Chondrocyte (in vitro differentiated cells): Measurements from ENCODE around the gene TRAF2. TPM values are rescaled to one million over a fixed set of nuclear protein-coding genes. Genes with fewer than 3 reads are reported as not detected.
A peak's percentile ranks its signal among the peaks of the same experiment; 100 is the strongest.

Experiments
- DNase-seq: peaks from one replicate; pipeline ENCODE4 v3.0.0; 2021; ENCODE audit warnings: mixed read lengths, low spot score
- H3K27ac Mint-ChIP-seq: one replicate; pipeline ENCODE4 v1.8.0; 2021; ENCODE audit warnings: mild to moderate bottlenecking, moderate library complexity, mixed read lengths; ENCODE audit not compliant: unreplicated experiment
- H3K27me3 Mint-ChIP-seq: 2 replicates; pipeline ENCODE4 v1.8.0; 2021; ENCODE audit warnings: low read depth, mixed read lengths
- H3K36me3 Mint-ChIP-seq: 2 replicates; pipeline ENCODE4 v1.8.0; 2021; ENCODE audit warnings: low read depth, mixed read lengths
- H3K4me1 Mint-ChIP-seq: 2 replicates; pipeline ENCODE4 v1.8.0; 2021; ENCODE audit warnings: low read depth, mild to moderate bottlenecking, mixed read lengths
- H3K4me3 Mint-ChIP-seq: one replicate; pipeline ENCODE4 v1.8.0; 2021; ENCODE audit warnings: mild to moderate bottlenecking, moderate library complexity, mixed read lengths; ENCODE audit not compliant: unreplicated experiment
- H3K9me3 Mint-ChIP-seq: 2 replicates; pipeline ENCODE4 v1.8.0; 2021; ENCODE audit warnings: low read depth, mixed read lengths
- total RNA-seq: library from RNA; stranded (reverse); gene quantifications from 3 replicates; pipeline ENCODE4 v1.2.1, GENCODE V29; 2021
- TF ChIP-seq, protein P1 (sequence below): fragments of 200-600 bp; sonication (generic); IDR thresholded peaks from 2 replicates; pipeline ENCODE4 v1.5.0; 2021; ENCODE audit warnings: antibody characterized with exemption, mild to moderate bottlenecking, moderate library complexity

The TRAF2 gene
- total RNA-seq, 1 donor from 2014 or later: 10.4 TPM

DNA sequence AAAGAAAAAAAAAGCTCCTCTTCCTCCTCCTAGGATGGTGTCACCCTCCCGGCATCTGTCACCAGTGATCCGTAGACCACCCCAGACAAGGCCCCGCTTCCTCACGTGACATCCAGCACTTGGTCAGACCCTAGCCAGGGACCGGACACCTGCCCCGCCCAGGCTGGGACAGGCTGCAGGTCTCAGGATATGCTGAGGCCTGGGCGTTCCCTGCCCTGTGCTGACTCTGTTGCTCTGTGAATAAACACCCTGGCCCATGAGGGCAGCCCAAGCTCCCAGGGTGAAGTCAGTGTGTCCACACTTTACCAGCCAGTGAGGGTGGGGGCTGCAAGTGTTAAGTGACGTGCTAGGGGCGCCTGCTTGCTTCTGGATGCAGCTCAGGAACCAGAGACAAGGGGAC lies 25.8 kb upstream of the TRAF2 start:
- no peaks in the 10 kb centered on the region for H3K27me3 Mint-ChIP-seq
- H3K36me3 Mint-ChIP-seq: peaks cover 6% of the 10 kb centered on the region
- peak overlapping the region; percentile 49 for H3K27ac Mint-ChIP-seq
- peaks cover 14% of the 10 kb centered on the region for H3K4me1 Mint-ChIP-seq
- TF ChIP-seq, protein P1, sequence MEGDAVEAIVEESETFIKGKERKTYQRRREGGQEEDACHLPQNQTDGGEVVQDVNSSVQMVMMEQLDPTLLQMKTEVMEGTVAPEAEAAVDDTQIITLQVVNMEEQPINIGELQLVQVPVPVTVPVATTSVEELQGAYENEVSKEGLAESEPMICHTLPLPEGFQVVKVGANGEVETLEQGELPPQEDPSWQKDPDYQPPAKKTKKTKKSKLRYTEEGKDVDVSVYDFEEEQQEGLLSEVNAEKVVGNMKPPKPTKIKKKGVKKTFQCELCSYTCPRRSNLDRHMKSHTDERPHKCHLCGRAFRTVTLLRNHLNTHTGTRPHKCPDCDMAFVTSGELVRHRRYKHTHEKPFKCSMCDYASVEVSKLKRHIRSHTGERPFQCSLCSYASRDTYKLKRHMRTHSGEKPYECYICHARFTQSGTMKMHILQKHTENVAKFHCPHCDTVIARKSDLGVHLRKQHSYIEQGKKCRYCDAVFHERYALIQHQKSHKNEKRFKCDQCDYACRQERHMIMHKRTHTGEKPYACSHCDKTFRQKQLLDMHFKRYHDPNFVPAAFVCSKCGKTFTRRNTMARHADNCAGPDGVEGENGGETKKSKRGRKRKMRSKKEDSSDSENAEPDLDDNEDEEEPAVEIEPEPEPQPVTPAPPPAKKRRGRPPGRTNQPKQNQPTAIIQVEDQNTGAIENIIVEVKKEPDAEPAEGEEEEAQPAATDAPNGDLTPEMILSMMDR: no peak
- DNase-seq: no peak
- no peaks in the 10 kb centered on the region for H3K9me3 Mint-ChIP-seq
- H3K4me3 Mint-ChIP-seq: no peak overlapping the region

DNA sequence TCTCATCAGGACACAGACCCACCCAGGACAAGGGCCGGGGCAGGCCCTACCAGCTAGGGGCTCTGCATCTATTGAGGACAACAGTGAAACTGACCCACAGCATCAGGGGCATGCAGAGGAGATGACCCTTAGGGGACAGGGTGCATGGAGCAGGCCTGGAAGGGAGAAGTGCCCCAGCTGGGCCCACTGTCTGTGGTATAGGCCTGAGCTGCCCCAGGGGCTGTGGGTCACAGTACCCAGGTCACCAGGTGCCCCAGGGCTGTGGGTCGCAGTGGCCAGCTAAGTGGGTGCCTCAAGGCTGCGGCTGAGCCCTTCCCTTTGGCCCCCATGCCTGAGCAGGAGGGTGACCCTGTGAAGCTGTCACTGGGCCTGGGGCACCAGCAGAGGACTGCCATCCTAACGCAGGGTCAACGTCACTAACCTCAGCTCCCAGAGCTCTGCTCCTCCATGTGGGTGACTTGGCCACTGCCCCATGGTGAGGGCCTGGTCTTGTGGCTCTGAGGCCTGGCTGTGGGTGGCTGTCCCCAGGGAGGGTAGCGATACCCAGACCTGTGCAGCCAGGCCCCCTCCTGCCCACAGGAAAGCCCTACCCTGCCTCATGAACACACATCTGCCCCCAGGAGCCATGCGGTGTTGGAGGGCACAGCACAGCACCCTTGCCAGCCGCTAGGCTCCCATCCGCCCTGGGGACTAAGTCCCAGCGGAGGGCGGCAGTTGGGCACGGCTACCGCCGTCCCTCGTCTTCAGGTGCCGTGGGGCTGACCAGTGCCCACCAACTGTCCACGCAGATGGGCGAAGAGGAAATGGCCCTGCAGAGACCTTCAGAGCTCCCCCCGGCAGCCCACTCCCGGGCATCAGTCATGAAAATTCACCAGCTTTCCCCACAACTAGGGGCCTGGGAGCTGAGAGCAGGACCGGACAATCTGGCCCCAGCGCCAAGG lies 25.1 kb upstream of the TRAF2 start:
- peaks cover 6% of the 10 kb centered on the region for H3K36me3 Mint-ChIP-seq
- H3K9me3 Mint-ChIP-seq: no peaks in the 10 kb centered on the region
- H3K4me1 Mint-ChIP-seq: peaks cover 14% of the 10 kb centered on the region
- no peaks in the 10 kb centered on the region for H3K27me3 Mint-ChIP-seq
- DNase-seq: no peak
- TF ChIP-seq, protein P1: no peak
- H3K4me3 Mint-ChIP-seq: no peak overlapping the region
- H3K27ac Mint-ChIP-seq: no peak overlapping the region

DNA sequence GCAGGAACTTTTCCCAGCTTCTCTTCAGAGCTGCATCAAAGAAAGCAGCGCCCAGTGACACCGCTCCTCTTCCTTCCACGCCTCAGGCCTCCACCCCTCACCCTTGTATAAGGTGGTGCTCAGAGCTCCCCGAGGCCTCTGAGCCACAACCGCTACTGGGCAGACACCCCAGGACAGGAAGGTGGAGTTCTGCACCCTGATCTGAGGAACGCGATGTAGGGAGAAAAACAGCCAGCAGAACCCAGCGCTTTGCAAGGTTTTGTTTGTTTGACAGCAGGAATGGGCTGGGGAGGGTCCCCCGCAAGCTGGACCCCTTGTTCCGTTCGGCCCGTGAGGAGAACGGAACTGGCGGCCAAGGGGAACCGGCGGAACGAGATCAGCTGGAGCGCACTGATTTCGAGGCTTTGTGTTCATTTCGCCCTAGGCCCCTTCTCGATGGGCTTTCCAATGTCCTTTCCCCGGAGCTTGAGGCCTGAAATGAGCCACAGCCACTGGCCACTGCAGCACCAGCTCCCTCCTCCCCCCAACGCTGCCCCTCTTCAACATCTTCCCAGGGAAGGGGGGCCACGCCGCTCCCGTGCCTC lies 24.4 kb upstream of the TRAF2 start:
- peaks cover 14% of the 10 kb centered on the region for H3K4me1 Mint-ChIP-seq
- H3K27ac Mint-ChIP-seq: no peak overlapping the region
- no peak overlapping the region for H3K4me3 Mint-ChIP-seq
- H3K36me3 Mint-ChIP-seq: peaks cover 6% of the 10 kb centered on the region
- DNase-seq: no peak
- TF ChIP-seq, protein P1: no peak
- no peaks in the 10 kb centered on the region for H3K9me3 Mint-ChIP-seq
- no peaks in the 10 kb centered on the region for H3K27me3 Mint-ChIP-seq

DNA sequence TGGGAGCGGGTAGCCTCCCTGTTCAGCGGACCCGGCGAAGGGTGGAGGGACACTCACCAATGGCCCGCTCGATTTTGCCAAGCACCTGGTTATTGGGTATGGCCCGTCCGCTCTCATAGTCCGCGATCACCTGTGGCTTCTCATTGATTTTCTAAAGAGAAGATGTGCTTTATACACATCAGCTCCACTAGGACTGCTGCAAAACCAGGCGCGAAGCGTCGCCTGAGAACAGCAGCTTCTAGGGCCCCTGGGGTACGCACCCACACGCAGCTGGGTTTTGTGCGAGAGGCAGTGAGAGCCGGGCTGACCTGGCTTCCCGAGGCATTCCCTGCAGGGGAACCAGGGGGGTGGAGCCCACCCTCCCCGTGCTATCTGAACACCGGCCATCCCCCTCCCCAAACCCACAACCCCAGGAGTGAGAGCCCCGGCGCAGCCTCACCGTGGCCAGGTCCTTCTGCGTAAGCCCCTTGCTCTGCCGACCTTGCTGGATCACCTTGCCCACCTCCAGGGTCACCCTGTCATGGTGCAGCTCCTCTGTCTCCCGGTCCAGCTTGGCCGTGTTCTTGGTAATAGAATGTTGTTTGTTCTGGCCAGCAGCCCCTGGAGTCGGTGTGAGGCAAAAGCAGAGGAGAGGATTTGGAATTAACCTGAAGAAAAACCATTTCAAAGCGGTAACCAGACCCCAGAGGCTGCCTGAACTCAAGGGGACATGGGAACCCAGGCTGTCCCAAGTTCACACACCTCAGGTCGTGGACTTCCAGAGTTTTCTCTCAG lies 23.3 kb upstream of the TRAF2 start:
- H3K36me3 Mint-ChIP-seq: peaks cover 6% of the 10 kb centered on the region
- TF ChIP-seq, protein P1: no peak
- no peak for DNase-seq
- H3K27me3 Mint-ChIP-seq: no peaks in the 10 kb centered on the region
- peaks cover 14% of the 10 kb centered on the region for H3K4me1 Mint-ChIP-seq
- H3K4me3 Mint-ChIP-seq: no peak overlapping the region
- no peaks in the 10 kb centered on the region for H3K9me3 Mint-ChIP-seq
- H3K27ac Mint-ChIP-seq: no peak overlapping the region
